Measurements from ENCODE around the gene PKNOX2. TPM values are rescaled to one million over a fixed set of nuclear protein-coding genes. Genes with fewer than 3 reads are reported as not detected.

The PKNOX2 gene
- total RNA-seq, 1 donor = under 0.01 TPM

GRCh38 chr11:125303186-125303585, 138.6 kb downstream of the PKNOX2 start:
- no peak overlapping the region for H3K4me3 ChIP-seq (ENCODE audit: insufficient read depth, low read length)
- H2AFZ ChIP-seq (ENCODE audit: low read length) = no peak overlapping the region

GRCh38 chr11:125303694-125304093, 139.1 kb downstream of the PKNOX2 start:
- Histone ChIP-seq H3K4me2 (ENCODE audit: insufficient read depth, low read length) (no peak overlapping the region), H4K20me1 (ENCODE audit: insufficient read depth, low read length) (no peaks in the 10 kb centered on the region)

More at GRCh38 chr11:125303186-125303585, 138.6 kb downstream of the PKNOX2 start:
- Histone ChIP-seq H3K27me3 (ENCODE audit: insufficient read depth, low read length) (no peaks in the 10 kb centered on the region), H3K4me2 (ENCODE audit: insufficient read depth, low read length) (no peak overlapping the region), H3K27ac (ENCODE audit: low read depth, low read length) (no peak overlapping the region), H3K9me3 (ENCODE audit: low read depth, low read length) (no peaks in the 10 kb centered on the region), H3K4me1 (ENCODE audit: insufficient read depth, low read length) (no peaks in the 10 kb centered on the region), H3K36me3 (ENCODE audit: insufficient read depth, low read length) (no peaks in the 10 kb centered on the region), H3K79me2 (ENCODE audit: insufficient read depth, low read length) (no peaks in the 10 kb centered on the region), H4K20me1 (ENCODE audit: insufficient read depth, low read length) (no peaks in the 10 kb centered on the region)
- no peak for TF ChIP-seq CTCF (IDR thresholded peaks at IDR 0.05; ENCODE audit: extremely low read depth, low read depth, low read length)
- no peak for DNase-seq (ENCODE audit: insufficient read length, low spot score, missing footprints)

GRCh38 chr11:125304136-125304535, 139.6 kb downstream of the PKNOX2 start:
- H3K4me2 ChIP-seq (ENCODE audit: insufficient read depth, low read length) = no peak overlapping the region
- H3K27me3 ChIP-seq (ENCODE audit: insufficient read depth, low read length) = no peaks in the 10 kb centered on the region
- H2AFZ ChIP-seq (ENCODE audit: low read length) = no peak overlapping the region
- no peaks in the 10 kb centered on the region for H3K4me1 ChIP-seq (ENCODE audit: insufficient read depth, low read length)
- H3K9me3 ChIP-seq (ENCODE audit: low read depth, low read length) = no peaks in the 10 kb centered on the region
- H3K4me3 ChIP-seq (ENCODE audit: insufficient read depth, low read length) = no peak overlapping the region
- H3K79me2 ChIP-seq (ENCODE audit: insufficient read depth, low read length) = no peaks in the 10 kb centered on the region
- no peaks in the 10 kb centered on the region for H4K20me1 ChIP-seq (ENCODE audit: insufficient read depth, low read length)
- TF ChIP-seq CTCF (IDR thresholded peaks at IDR 0.05; ENCODE audit: extremely low read depth, low read depth, low read length) = no peak
- H3K27ac ChIP-seq (ENCODE audit: low read depth, low read length) = no peak overlapping the region
- DNase-seq (ENCODE audit: insufficient read length, low spot score, missing footprints) = no peak
- H3K36me3 ChIP-seq (ENCODE audit: insufficient read depth, low read length) = no peaks in the 10 kb centered on the region

More at GRCh38 chr11:125303694-125304093, 139.1 kb downstream of the PKNOX2 start:
- H3K4me3 ChIP-seq (ENCODE audit: insufficient read depth, low read length) = no peak overlapping the region
- no peaks in the 10 kb centered on the region for H3K4me1 ChIP-seq (ENCODE audit: insufficient read depth, low read length)
- no peaks in the 10 kb centered on the region for H3K9me3 ChIP-seq (ENCODE audit: low read depth, low read length)
- H3K36me3 ChIP-seq (ENCODE audit: insufficient read depth, low read length) = no peaks in the 10 kb centered on the region
- DNase-seq (ENCODE audit: insufficient read length, low spot score, missing footprints) = no peak
- no peaks in the 10 kb centered on the region for H3K79me2 ChIP-seq (ENCODE audit: insufficient read depth, low read length)
- TF ChIP-seq CTCF (IDR thresholded peaks at IDR 0.05; ENCODE audit: extremely low read depth, low read depth, low read length) = no peak
- no peak overlapping the region for H3K27ac ChIP-seq (ENCODE audit: low read depth, low read length)
- H2AFZ ChIP-seq (ENCODE audit: low read length) = no peak overlapping the region
- no peaks in the 10 kb centered on the region for H3K27me3 ChIP-seq (ENCODE audit: insufficient read depth, low read length)

- no peaks in the 10 kb centered on the region for H3K79me2 ChIP-seq (ENCODE audit: insufficient read depth, low read length)
- H3K4me3 ChIP-seq (ENCODE audit: insufficient read depth, low read length) = no peak overlapping the region
- no peaks in the 10 kb centered on the region for H3K4me1 ChIP-seq (ENCODE audit: insufficient read depth, low read length)
- H2AFZ ChIP-seq (ENCODE audit: low read length) = no peak overlapping the region
- no peak overlapping the region for H3K4me2 ChIP-seq (ENCODE audit: insufficient read depth, low read length)
- H4K20me1 ChIP-seq (ENCODE audit: insufficient read depth, low read length) = no peaks in the 10 kb centered on the region
- H3K27ac ChIP-seq (ENCODE audit: low read depth, low read length) = no peak overlapping the region
- H3K27me3 ChIP-seq (ENCODE audit: insufficient read depth, low read length) = no peaks in the 10 kb centered on the region
- DNase-seq (ENCODE audit: insufficient read length, low spot score, missing footprints) = no peak
- H3K9me3 ChIP-seq (ENCODE audit: low read depth, low read length) = no peaks in the 10 kb centered on the region
- no peaks in the 10 kb centered on the region for H3K36me3 ChIP-seq (ENCODE audit: insufficient read depth, low read length)
- TF ChIP-seq CTCF (IDR thresholded peaks at IDR 0.05; ENCODE audit: extremely low read depth, low read depth, low read length) = no peak
Observed at GRCh38 chr11:125304876-125305275, 140.3 kb downstream of the PKNOX2 start.

All from osteoblast (primary cell).